KOPT-K1 (cell line): ENCODE measurements around the gene AGPS.
"Not testable (repeated sequence)": the region's sequence is repeated elsewhere in the genome, so short reads cannot be mapped to it uniquely, and the experiment has no call there.

Source experiments
- H3K27ac ChIP-seq: fragments of 200-600 bp; sonication (generic); 2 replicates; pipeline ENCODE4 v1.5.1; 2016; ENCODE audit warnings: antibody characterized with exemption, mild to moderate bottlenecking, low read depth, low read length; ENCODE audit not compliant: poor library complexity, severe bottlenecking
- H3K36me3 ChIP-seq: fragments of 200-600 bp; sonication (generic); 2 replicates; pipeline ENCODE4 v1.5.1; 2017; ENCODE audit warnings: antibody characterized with exemption, mild to moderate bottlenecking, low read length, moderate library complexity; ENCODE audit not compliant: insufficient read depth
- H3K9me3 ChIP-seq: fragments of 200-600 bp; sonication (generic); 2 replicates; pipeline ENCODE4 v1.5.1; 2017; ENCODE audit warnings: antibody characterized with exemption, low read length, mild to moderate bottlenecking; ENCODE audit not compliant: insufficient read depth, poor library complexity, severe bottlenecking

The AGPS gene

DNA sequence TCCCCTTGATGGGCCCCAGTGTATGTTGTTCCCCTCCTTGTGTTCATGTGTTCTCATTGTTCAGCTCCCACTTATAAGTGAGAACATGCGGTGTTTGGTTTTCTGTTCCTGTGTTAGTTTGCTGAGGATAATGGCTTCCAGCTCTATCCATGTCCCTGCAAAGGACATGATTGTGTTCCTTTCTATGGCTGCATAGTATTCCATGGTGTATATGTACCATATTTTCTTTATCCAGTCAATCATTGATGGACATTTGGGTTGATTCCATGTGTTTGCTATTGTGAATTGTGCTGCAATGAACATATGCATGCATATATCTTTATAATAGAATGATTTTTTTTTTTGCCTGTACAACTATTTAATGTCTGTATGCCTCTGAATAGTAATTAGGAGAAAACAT lies 31.5 kb downstream of the AGPS start:
- not testable (repeated sequence) for H3K27ac ChIP-seq, H3K36me3 ChIP-seq
- H3K9me3 ChIP-seq: peaks cover 31% of the 10 kb centered on the region

DNA sequence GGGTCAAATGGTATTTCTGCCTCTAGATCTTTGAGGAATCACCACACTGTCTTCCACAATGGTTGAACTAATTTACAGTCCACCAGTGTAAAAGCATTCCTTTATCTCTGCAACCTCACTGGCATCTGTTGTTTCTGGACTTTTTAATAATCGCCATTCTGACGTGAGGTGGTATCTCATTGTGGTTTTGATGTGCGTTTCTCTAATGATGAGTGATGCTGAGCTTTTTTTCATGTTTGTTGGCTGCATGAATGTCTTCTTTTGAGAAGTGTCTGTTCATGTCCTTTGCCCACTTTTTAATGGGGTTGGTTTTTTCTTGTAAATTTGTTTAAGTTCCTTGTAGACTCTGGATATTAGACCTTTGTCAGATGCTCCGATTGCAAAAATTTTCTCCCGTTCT lies 32.0 kb downstream of the AGPS start:
- Histone ChIP-seq H3K36me3 (peaks cover 12% of the 10 kb centered on the region), H3K9me3 (peaks cover 36% of the 10 kb centered on the region)
- not testable (repeated sequence) for H3K27ac ChIP-seq

DNA sequence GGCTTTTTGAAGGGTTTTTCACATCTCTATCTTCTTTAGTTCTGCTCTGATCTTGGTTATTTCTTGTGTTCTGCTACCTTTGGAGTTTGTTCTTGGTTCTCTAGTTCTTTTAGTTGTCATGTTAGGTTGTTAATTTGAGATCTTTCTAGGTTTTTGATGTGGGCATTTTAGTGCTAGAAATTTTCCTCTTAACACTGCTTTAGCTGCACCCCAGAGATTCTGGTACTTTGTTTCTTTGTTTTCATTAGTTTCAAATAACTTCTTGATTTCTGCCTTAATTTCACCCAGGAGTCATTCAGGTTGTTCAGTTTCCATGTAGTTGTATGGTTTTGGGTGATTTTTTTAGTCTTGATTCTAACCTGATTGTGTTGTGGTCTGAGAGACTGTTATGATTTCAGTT lies 34.7 kb downstream of the AGPS start:
- peaks cover 25% of the 10 kb centered on the region for H3K36me3 ChIP-seq
- no peak overlapping the region for H3K27ac ChIP-seq
- peaks cover 63% of the 10 kb centered on the region for H3K9me3 ChIP-seq

DNA sequence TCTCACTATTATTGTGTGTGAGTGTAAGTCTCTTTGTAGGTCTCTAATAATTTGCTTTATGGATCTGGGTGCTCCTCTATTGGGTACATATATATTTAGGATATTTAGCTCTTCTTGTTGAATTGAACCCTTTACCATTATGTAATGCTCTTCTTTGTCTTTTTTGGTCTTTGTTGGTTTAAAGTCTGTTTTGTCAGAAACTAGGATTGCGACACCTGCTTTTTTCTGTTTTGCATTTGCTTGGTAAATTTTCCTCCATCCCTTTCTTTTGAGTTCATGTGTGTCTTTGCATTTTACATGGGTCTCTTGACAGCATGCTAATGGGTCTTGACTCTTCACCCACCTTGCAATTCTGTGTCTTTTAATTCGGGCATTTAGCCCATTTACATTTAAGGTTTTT lies 35.4 kb downstream of the AGPS start:
- not testable (repeated sequence) for H3K27ac ChIP-seq
- Histone ChIP-seq H3K9me3 (peaks cover 70% of the 10 kb centered on the region), H3K36me3 (peaks cover 31% of the 10 kb centered on the region)

DNA sequence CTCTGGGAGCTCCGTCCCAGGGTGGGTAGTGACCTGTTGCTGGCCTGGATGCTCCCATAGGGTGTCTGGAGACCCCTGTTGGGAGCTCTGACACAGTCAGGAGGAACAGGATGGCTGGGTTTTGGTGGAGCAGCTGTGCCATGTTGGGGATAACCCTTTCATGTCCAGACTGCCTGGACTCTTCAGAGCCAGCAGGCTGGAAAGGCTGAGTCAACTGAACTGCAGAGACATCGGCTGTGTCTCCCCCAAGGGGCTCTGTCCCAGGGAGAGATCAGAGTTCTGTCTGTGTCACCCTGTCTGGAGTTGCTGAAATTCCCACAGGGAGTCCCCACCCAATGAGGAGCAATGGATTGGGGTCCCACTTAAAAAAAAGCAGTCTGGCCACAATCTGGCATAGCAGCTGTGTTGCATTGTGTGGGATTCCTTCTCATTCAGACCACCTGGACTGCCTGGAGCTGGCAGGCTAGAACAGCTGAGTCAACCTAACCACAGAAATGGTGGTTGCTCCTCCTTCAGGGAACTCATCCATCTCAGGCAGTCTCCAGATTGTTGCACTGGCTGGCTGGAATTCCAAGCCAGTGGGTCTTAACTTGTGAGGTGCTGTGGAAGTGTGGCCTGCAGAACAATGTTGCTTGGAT lies 37.2 kb downstream of the AGPS start:
- Histone ChIP-seq H3K27ac (no peak overlapping the region), H3K9me3 (peaks cover 81% of the 10 kb centered on the region), H3K36me3 (peaks cover 36% of the 10 kb centered on the region; the same call in 1 of the 2 replicates)

DNA sequence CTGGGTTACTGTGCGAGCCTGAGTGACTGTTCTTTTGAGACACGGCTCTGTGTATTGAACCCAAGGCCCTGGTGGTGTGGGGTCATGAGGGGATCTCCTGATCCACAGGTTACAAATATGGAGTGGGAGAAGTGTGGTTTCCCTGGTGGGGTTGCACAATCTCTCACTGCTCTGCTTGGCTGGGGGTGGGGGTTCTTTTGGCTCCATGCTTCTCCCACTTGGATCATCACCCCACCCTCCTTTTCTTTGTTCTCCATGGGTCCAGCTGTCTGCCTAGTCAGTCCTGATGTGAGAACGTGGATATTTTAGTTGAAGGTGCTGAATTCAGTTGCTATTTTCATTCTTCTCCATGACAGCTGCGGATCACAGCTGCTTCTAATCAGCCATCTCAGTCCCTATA lies 37.8 kb downstream of the AGPS start:
- H3K9me3 ChIP-seq: peaks cover 81% of the 10 kb centered on the region
- no peak overlapping the region for H3K27ac ChIP-seq
- peaks cover 41% of the 10 kb centered on the region for H3K36me3 ChIP-seq

DNA sequence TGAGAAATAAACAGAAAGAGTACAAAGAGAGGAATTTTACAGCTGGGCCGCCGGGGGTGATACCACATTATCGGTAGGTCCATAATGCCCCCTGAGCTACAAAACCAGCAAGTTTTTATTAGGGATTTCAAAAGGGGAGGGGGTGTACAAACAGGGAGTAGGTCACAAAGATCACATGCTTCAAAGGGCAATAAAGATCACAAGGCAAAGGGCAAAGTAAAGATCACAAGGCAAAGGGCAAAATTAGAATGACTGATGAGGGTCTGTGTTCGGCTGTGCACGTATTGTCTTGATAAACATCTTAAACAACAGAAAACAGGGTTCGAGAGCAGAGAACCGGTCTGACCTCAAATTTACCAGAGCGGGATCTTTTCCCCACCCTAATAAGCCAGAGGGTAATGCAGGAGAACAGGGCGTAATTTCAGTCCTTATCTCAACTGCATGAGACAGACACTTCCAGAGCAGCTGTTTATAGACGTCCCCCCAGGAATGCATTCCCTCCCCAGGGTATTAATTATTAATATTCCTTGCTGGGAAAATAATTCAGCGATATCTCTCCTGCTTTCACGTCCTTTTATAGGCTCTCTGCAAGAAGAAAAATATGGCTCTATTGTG lies 38.6 kb downstream of the AGPS start:
- H3K36me3 ChIP-seq: peaks cover 47% of the 10 kb centered on the region
- H3K9me3 ChIP-seq: peaks cover 81% of the 10 kb centered on the region
- H3K27ac ChIP-seq: not testable (repeated sequence)

DNA sequence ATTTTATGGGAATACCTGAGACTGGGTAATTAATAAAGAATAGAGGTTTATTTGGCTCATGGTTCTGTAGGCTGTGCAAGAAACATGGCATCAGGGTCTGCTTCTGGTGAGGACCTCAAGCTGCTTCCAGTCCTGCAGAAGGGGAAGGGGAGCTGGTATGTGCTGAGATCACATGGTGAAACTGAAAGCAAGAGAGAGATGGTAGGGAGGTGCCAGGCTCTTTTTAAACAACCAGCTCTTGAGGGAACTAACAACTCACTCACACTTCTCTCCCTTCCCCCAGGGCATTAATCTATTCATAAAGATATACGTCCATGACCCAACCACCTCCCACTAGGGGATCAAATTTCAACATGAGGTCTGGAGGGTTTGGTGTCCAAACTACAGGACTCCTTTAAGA lies 40.1 kb downstream of the AGPS start:
- Histone ChIP-seq H3K9me3 (peaks cover 67% of the 10 kb centered on the region), H3K27ac (no peak overlapping the region), H3K36me3 (peaks cover 54% of the 10 kb centered on the region)

DNA sequence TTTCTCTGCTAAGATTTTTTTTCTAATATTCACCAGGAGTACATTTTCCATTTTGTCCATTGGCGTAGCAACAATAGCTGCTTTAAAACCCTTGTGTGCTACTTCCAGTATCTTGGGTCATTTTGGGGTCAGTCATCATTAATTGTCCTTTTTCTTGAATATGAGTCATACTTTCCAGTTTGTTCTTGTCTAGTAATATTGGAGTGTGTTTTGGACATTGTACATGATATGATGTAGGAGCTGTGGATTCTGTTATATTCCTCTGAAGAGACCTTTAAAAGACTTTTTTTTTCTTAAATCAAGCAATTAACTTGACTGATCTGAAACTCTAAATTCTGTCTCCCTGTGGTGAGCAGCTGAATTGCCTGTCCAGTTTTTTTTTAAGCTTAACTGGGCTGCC lies 40.8 kb downstream of the AGPS start:
- H3K9me3 ChIP-seq: peaks cover 61% of the 10 kb centered on the region
- peaks cover 59% of the 10 kb centered on the region for H3K36me3 ChIP-seq

DNA sequence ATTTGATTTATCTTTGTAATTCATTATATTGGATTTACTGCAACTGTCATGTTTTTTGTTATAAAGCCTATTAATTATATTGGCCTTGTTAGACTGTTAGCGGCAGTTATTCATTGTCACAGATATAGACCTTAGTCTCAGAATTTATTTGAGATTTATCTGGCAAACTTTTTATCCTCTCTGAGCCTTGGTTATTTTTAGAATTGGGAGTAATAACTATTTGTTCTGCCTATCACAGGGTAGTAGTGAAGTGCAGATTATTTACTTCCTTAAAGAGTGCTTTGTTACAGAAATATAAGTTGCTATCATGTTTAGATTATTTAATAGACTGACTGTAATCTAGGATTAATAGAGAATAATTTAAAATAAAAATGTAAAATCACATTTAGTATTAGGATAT lies 41.9 kb downstream of the AGPS start:
- Histone ChIP-seq H3K36me3 (peaks cover 62% of the 10 kb centered on the region), H3K27ac (no peak overlapping the region), H3K9me3 (peaks cover 50% of the 10 kb centered on the region)

More for the DNA sequence above, 40.8 kb downstream of the AGPS start:
- H3K27ac ChIP-seq: no peak overlapping the region

DNA sequence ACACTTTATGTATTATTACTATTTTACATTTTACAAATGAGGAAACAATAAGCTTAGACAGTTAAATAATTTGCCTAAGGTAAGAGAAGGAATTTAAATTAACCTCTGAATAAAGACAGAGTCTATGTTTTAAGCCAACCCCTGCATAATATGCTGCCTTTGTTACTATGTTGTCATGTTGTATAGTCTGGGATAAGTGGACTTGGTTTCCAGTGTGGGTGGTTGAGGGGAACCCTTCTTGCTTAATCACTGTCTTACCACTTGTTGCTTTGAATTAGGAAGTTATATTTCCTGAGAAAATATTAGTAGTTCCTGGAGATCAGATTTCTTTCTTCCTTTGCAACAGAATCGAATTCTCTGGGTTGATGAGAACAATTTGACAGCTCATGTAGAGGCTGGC lies 52.6 kb downstream of the AGPS start:
- H3K27ac ChIP-seq: no peak overlapping the region
- peaks cover 44% of the 10 kb centered on the region for H3K36me3 ChIP-seq
- peaks cover 15% of the 10 kb centered on the region for H3K9me3 ChIP-seq

DNA sequence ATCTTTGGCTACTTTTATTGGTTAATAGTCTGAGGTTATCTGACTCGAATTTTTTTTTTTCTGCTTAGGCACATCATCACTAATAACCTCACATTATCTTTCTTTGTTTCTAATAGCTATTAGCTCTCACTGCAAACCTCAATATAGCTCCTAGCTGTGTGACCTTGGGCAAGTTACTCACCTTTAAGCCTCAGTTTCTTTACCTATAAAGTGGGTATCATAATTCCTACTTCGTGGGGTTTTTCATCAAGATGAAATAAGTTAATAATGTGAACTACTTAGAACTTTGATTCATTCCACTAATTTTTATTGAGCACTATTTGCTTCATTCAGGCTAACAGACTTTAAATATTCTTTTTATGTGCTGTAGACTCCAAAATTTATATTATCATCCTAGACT lies 55.5 kb downstream of the AGPS start:
- Histone ChIP-seq H3K36me3 (peaks cover 32% of the 10 kb centered on the region), H3K9me3 (peaks cover 15% of the 10 kb centered on the region), H3K27ac (no peak overlapping the region)

DNA sequence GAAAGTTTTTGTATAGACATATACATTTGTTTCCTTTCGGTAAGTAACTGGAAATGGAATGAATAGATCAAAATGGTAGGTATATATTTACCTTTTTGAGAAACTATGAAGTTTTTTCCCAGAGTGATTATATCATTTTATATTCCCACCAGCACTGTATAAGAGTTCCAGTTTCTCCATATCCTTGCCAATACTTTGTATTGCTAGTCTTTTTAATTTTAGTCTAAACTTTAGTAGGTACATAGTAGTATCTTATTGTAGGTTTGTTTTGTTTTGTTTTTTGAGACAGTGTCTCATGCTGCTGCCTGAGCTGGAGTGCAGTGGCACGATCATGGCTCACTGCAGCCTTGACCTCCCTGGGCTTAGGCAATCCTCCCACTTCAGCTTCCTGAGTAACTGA lies 56.6 kb downstream of the AGPS start:
- Histone ChIP-seq H3K36me3 (peaks cover 35% of the 10 kb centered on the region), H3K9me3 (peaks cover 15% of the 10 kb centered on the region), H3K27ac (no peak overlapping the region)

DNA sequence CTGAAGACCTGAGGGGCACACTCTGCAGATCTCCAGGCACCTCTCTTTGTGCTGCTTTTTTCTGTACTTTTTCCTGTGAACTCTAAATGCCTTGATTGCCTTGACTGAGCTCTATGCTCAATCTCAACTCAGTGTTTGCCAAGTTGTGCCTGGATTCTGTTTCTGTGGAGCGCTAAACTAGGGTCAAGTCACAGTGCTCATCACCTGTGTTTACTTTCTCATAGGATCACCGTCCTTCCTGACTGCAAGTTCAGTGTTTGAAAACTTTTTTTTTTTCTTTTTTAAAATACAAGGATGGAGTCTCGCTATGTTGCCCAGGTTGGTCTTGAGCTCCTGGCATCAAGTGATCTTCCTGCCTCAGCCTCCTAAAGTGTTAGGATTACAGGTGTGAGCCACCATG lies 62.6 kb downstream of the AGPS start:
- H3K9me3 ChIP-seq: peaks cover 11% of the 10 kb centered on the region
- H3K27ac ChIP-seq: no peak overlapping the region
- peaks cover 28% of the 10 kb centered on the region for H3K36me3 ChIP-seq

DNA sequence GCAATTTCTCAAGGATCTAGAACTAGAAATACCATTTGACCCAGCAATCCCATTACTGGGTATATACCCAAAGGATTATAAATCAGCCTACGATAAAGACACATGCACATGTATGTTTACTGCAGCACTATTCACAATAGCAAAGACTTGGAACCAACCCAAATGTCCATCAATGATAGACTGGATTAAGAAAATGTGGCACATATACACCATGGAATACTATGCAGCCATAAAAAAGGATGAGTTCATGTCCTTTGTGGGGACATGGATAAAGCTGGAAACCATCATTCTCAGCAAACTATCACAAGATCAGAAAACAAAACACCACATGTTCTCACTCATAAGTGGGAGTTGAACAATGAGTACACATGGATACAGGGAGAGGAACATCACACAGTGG lies 67.2 kb downstream of the AGPS start:
- peaks cover 19% of the 10 kb centered on the region for H3K9me3 ChIP-seq
- H3K36me3 ChIP-seq: peaks cover 41% of the 10 kb centered on the region
- H3K27ac ChIP-seq: not testable (repeated sequence)

DNA sequence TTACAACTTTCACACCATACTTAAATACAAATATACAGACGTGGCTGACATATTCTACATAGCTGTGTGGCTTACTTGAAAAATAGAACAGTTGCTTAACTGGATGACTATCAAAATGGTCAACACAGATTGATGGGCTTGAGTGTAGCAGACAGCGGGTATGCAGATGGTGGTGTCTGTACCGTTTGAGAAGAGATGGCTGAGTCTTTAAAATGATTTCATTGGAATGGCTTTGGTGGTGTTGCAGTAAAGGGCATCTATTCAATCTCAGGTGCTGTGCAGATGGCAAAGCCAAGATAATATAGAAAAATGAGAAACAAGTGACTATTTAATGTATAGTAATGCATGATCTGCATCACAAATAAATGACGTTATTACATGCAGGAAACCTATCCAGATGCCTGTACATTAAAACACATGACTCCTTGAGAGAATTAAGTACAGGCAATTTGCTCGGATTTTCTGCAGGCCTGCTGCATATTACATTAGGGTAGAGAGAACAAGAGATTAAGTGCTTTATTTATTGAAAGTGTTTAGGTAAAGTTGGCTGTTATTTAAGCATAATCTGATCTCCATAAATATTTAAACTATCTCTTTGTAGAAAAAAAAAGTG lies 68.5 kb downstream of the AGPS start:
- Histone ChIP-seq H3K27ac (no peak overlapping the region), H3K9me3 (peaks cover 26% of the 10 kb centered on the region), H3K36me3 (peaks cover 43% of the 10 kb centered on the region)
